HEK293 (cell line): Measurements from ENCODE around the gene HERC5.

Experiments
- AEBP2 ChIP-seq: fragments of 450-650 bp; formaldehyde crosslinking; IDR thresholded peaks from 2 replicates; pipeline ENCODE4 v1.5.1; 2016; ENCODE audit warnings: missing biosample characterization, missing genetic modification characterization, borderline replicate concordance
- ATF2 ChIP-seq: fragments of 450-650 bp; formaldehyde crosslinking; IDR thresholded peaks from 2 replicates; pipeline ENCODE4 v1.5.1; 2016; ENCODE audit warnings: missing biosample characterization, missing genetic modification characterization, low read depth
- BCL11B ChIP-seq: fragments of 450-650 bp; formaldehyde crosslinking; IDR thresholded peaks from 2 replicates; pipeline ENCODE4 v1.5.1; 2016; ENCODE audit warnings: low read depth, missing biosample characterization, missing genetic modification characterization
- CTCF ChIP-seq: fragments of 450-650 bp; formaldehyde crosslinking; IDR thresholded peaks from 2 replicates; pipeline ENCODE4 v1.5.1; 2016; ENCODE audit warnings: missing biosample characterization, missing genetic modification characterization
- KLF1 ChIP-seq: fragments of 450-650 bp; formaldehyde crosslinking; IDR thresholded peaks from 2 replicates; pipeline ENCODE4 v1.5.1; 2016; ENCODE audit warnings: missing biosample characterization, missing genetic modification characterization
- MYNN ChIP-seq: fragments of 450-650 bp; formaldehyde crosslinking; IDR thresholded peaks from 2 replicates; pipeline ENCODE4 v1.5.1; 2016; ENCODE audit warnings: missing biosample characterization, missing genetic modification characterization, borderline replicate concordance
- REST ChIP-seq: fragments of 450-650 bp; formaldehyde crosslinking; IDR thresholded peaks from 2 replicates; pipeline ENCODE4 v1.5.1; 2016; ENCODE audit warnings: missing biosample characterization, missing genetic modification characterization
- SCRT2 ChIP-seq: fragments of 450-650 bp; formaldehyde crosslinking; IDR thresholded peaks from 2 replicates; pipeline ENCODE4 v1.5.1; 2016; ENCODE audit warnings: missing biosample characterization, missing genetic modification characterization
- SP3 ChIP-seq: fragments of 450-650 bp; formaldehyde crosslinking; IDR thresholded peaks from 2 replicates; pipeline ENCODE4 v1.5.1; 2016; ENCODE audit warnings: missing biosample characterization, missing genetic modification characterization
- ZBTB48 ChIP-seq: fragments of 450-650 bp; formaldehyde crosslinking; IDR thresholded peaks from 2 replicates; pipeline ENCODE4 v1.5.1; 2016; ENCODE audit warnings: missing biosample characterization, missing genetic modification characterization
- ZBTB6 ChIP-seq: fragments of 450-650 bp; formaldehyde crosslinking; IDR thresholded peaks from 2 replicates; pipeline ENCODE4 v1.5.1; 2017; ENCODE audit warnings: missing biosample characterization, missing genetic modification characterization
- ZEB2 ChIP-seq: fragments of 450-650 bp; formaldehyde crosslinking; IDR thresholded peaks from 2 replicates; pipeline ENCODE4 v1.5.1; 2016; ENCODE audit warnings: missing biosample characterization, missing genetic modification characterization
- ZFP41 ChIP-seq: fragments of 450-650 bp; formaldehyde crosslinking; IDR thresholded peaks from 2 replicates; pipeline ENCODE4 v1.5.1; 2016; ENCODE audit warnings: missing biosample characterization, missing genetic modification characterization, borderline replicate concordance
- ZNF132 ChIP-seq: fragments of 450-650 bp; formaldehyde crosslinking; IDR thresholded peaks from 2 replicates; pipeline ENCODE4 v1.5.1; 2017; ENCODE audit warnings: missing biosample characterization, missing genetic modification characterization, borderline replicate concordance
- ZNF148 ChIP-seq: fragments of 450-650 bp; formaldehyde crosslinking; IDR thresholded peaks from 2 replicates; pipeline ENCODE4 v1.5.0; 2017; ENCODE audit warnings: missing biosample characterization, missing genetic modification characterization, borderline replicate concordance
- ZNF292 ChIP-seq: fragments of 450-650 bp; formaldehyde crosslinking; IDR thresholded peaks from 2 replicates; pipeline ENCODE4 v1.5.1; 2016; ENCODE audit warnings: low read depth, missing biosample characterization, missing genetic modification characterization, borderline replicate concordance
- ZNF350 ChIP-seq: fragments of 450-650 bp; formaldehyde crosslinking; IDR thresholded peaks from 2 replicates; pipeline ENCODE4 v1.5.0; 2017; ENCODE audit warnings: missing biosample characterization, mild to moderate bottlenecking, missing genetic modification characterization
- ZNF37A ChIP-seq: fragments of 450-650 bp; IDR thresholded peaks from 2 replicates; pipeline ENCODE4 v1.5.1; 2018; ENCODE audit warnings: missing biosample characterization, missing genetic modification characterization
- ZNF521 ChIP-seq: fragments of 450-650 bp; formaldehyde crosslinking; IDR thresholded peaks from 2 replicates; pipeline ENCODE4 v1.5.1; 2017; ENCODE audit warnings: missing biosample characterization, mild to moderate bottlenecking, missing genetic modification characterization
- ZNF558 ChIP-seq: fragments of 450-650 bp; formaldehyde crosslinking; IDR thresholded peaks from 2 replicates; pipeline ENCODE4 v1.5.1; 2016; ENCODE audit warnings: missing biosample characterization, missing genetic modification characterization
- ZNF580 ChIP-seq: fragments of 450-650 bp; formaldehyde crosslinking; IDR thresholded peaks from 2 replicates; pipeline ENCODE4 v1.5.1; 2016; ENCODE audit warnings: missing biosample characterization, missing genetic modification characterization
- ZNF596 ChIP-seq: fragments of 450-650 bp; IDR thresholded peaks from 2 replicates; pipeline ENCODE4 v1.5.0; 2018; ENCODE audit warnings: missing biosample characterization, mild to moderate bottlenecking, missing genetic modification characterization, moderate library complexity
- ZNF610 ChIP-seq: fragments of 450-650 bp; formaldehyde crosslinking; IDR thresholded peaks from 2 replicates; pipeline ENCODE4 v1.5.1; 2016; ENCODE audit warnings: missing biosample characterization, missing genetic modification characterization, borderline replicate concordance
- ZNF621 ChIP-seq: fragments of 450-650 bp; formaldehyde crosslinking; IDR thresholded peaks from 2 replicates; pipeline ENCODE4 v1.5.1; 2017; ENCODE audit warnings: missing biosample characterization, missing genetic modification characterization
- ZNF768 ChIP-seq: fragments of 450-650 bp; formaldehyde crosslinking; IDR thresholded peaks from 2 replicates; pipeline ENCODE4 v1.5.1; 2018; ENCODE audit warnings: missing biosample characterization, mild to moderate bottlenecking, missing genetic modification characterization
- ZSCAN16 ChIP-seq: fragments of 450-650 bp; formaldehyde crosslinking; IDR thresholded peaks from 2 replicates; pipeline ENCODE4 v1.5.1; 2016; ENCODE audit warnings: missing biosample characterization, missing genetic modification characterization
- ZSCAN30 ChIP-seq: fragments of 450-650 bp; IDR thresholded peaks from 2 replicates; pipeline ENCODE4 v1.5.1; 2018; ENCODE audit warnings: missing biosample characterization, mild to moderate bottlenecking, missing genetic modification characterization, moderate library complexity

Gene HERC5

GRCh38 chr4:88456670-88457306 lies at the start of gene HERC5 (continued):
- TF ChIP-seq ZNF148 (no peak), ZNF350 (peak; percentile 32; the same call in 1 of the 2 replicates), CTCF (tag by site-specific recombination) (peak; percentile 89), ZSCAN16 (tag by site-specific recombination) (no peak), ZNF132 (tag by site-specific recombination) (no peak), KLF1 (tag by site-specific recombination) (peak; percentile 91), ZSCAN30 (tag by site-specific recombination) (peak; percentile 98), ZBTB6 (tag by site-specific recombination) (peak; percentile 88; the same call in 1 of the 2 replicates), ZNF596 (0 out of 2 replicates have a peak, but pooled peaks have one; percentile 43), ZEB2 (tag by site-specific recombination) (peak; percentile 92), ZFP41 (no peak), ZNF521 (tag by site-specific recombination) (no peak), BCL11B (peak; percentile 70; the same call in 1 of the 2 replicates), SP3 (peak; percentile 89), ZNF558 (tag by site-specific recombination) (peak; percentile 57; the same call in 1 of the 2 replicates), ZNF768 (no peak), ZNF610 (no peak; the same call in 1 of the 2 replicates), ZNF292 (tag by site-specific recombination) (no peak), ZNF37A (tag by site-specific recombination) (peak; percentile 75), REST (tag by site-specific recombination) (no peak), AEBP2 (tag by site-specific recombination) (no peak), ZBTB48 (peak; percentile 68), ATF2 (tag by site-specific recombination) (no peak), MYNN (no peak), ZNF580 (tag by site-specific recombination) (0 out of 2 replicates have a peak, but pooled peaks have one; percentile 32), ZNF621 (tag by site-specific recombination) (no peak), SCRT2 (tag by site-specific recombination) (peak; percentile 99)
